Measurements from ENCODE around the gene TMEM80. TPM values are rescaled to one million over a fixed set of nuclear protein-coding genes. Genes with fewer than 3 reads are reported as not detected.

The TMEM80 gene
- total and polyA plus RNA-seq, 2 experiments from 2014 or later = 12.8 to 25.4 TPM

- Histone ChIP-seq H3K4me1 (ENCODE audit: insufficient read depth) (no peaks in the 10 kb centered on the region; the same call in 1 of the 2 replicates), H3K27ac (ENCODE audit: low read depth) (no peak overlapping the region), H3K27me3 (ENCODE audit: insufficient read depth) (no peaks in the 10 kb centered on the region), H3K36me3 (ENCODE audit: insufficient read depth) (no peaks in the 10 kb centered on the region), H2AFZ (no peak overlapping the region), H3K4me2 (no peak overlapping the region), H3K9me2 (ENCODE audit: insufficient read depth) (no peaks in the 10 kb centered on the region), H3F3A (replicated peaks; ENCODE audit: low read depth) (0 out of 2 replicates have a peak, but pooled peaks cover 15% of the 10 kb centered on the region), H4K20me1 (replicated peaks; ENCODE audit: insufficient read depth) (no peaks in the 10 kb centered on the region), H3K4me3 (no peak overlapping the region), H3K79me2 (replicated peaks; ENCODE audit: insufficient read depth) (no peaks in the 10 kb centered on the region)
- Mint-ChIP-seq H3K27me3 (ENCODE audit: insufficient read depth, low read depth, poor library complexity) (peaks cover 9% of the 10 kb centered on the region), H3K9me3 (peaks cover 7% of the 10 kb centered on the region; the same call in 2 of the 3 replicates), H3K27ac (no peak overlapping the region), H3K36me3 (ENCODE audit: low read depth) (no peaks in the 10 kb centered on the region; the same call in 2 of the 3 replicates), H3K4me1 (peaks cover 2% of the 10 kb centered on the region; the same call in 2 of the 3 replicates), H3K4me3 (no peak overlapping the region)
- ATAC-seq (no peak), DNase-seq (ENCODE audit: low spot score) (no peak)
- TF ChIP-seq CREB1 (CRISPR knock-in tag; IDR thresholded peaks at IDR 0.05; ENCODE audit: low read depth) = no peak
- no peak for TF ChIP-seq REST (IDR thresholded peaks at IDR 0.05; ENCODE audit: unreplicated experiment)
- TF ChIP-seq CTCF (conservative IDR thresholded peaks at IDR 0.05; ENCODE audit: low read depth in 2 of 2) = no peak
Measured at GRCh38 chr11:719214-720016, 23.8 kb downstream of the TMEM80 start.

DNA sequence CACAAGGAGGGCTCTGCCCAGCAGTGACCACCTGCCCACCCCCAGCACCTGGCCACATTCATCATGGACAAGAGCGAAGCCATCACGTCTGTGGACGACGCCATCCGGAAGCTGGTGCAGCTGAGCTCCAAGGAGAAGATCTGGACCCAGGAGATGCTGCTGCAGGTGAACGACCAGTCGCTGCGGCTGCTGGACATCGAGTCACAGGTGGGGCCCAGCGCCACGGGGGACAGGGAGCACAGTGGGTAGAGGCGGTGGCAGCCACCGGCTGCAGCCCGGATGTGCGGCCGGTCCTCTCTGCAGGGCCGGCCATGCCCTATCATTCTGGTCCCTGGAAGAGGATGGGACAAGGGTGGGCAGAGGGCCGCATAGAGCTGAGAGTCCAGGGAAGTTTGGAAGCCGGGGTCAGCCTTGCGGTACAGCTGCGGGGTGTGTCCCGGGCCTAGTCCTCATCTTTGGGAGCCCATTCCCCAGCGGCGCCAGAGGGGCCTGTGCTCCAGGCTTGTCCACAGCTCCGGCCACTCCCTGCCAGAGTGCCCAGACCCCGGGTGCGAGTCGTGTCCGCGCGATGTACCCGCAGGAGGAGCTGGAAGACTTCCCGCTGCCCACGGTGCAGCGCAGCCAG lies 24.5 kb downstream of the TMEM80 start:
- Mint-ChIP-seq H3K36me3 (ENCODE audit: low read depth) (no peaks in the 10 kb centered on the region; the same call in 2 of the 3 replicates), H3K27me3 (ENCODE audit: insufficient read depth, low read depth, poor library complexity) (peaks cover 9% of the 10 kb centered on the region), H3K9me3 (peaks cover 4% of the 10 kb centered on the region; the same call in 1 of the 3 replicates), H3K4me3 (peak overlapping the region; percentile 46; the same call in 2 of the 3 replicates), H3K27ac (no peak overlapping the region), H3K4me1 (peaks cover 5% of the 10 kb centered on the region; the same call in 2 of the 3 replicates)
- Histone ChIP-seq H3F3A (replicated peaks; ENCODE audit: low read depth) (0 out of 2 replicates have a peak, but pooled peaks cover 18% of the 10 kb centered on the region), H3K27ac (ENCODE audit: low read depth) (no peak overlapping the region), H3K36me3 (ENCODE audit: insufficient read depth) (no peaks in the 10 kb centered on the region), H3K4me3 (peak overlapping the region; percentile 51), H3K9me2 (ENCODE audit: insufficient read depth) (no peaks in the 10 kb centered on the region), H3K4me2 (peak overlapping the region; percentile 76), H4K20me1 (replicated peaks; ENCODE audit: insufficient read depth) (no peaks in the 10 kb centered on the region), H3K27me3 (ENCODE audit: insufficient read depth) (no peaks in the 10 kb centered on the region), H3K4me1 (ENCODE audit: insufficient read depth) (no peaks in the 10 kb centered on the region; the same call in none of the 2 replicates), H2AFZ (peak overlapping the region; percentile 87; the same call in 1 of the 2 replicates), H3K79me2 (replicated peaks; ENCODE audit: insufficient read depth) (no peaks in the 10 kb centered on the region)
- peak; percentile 4; the same call in 2 of the 3 replicates for ATAC-seq
- DNase-seq (ENCODE audit: low spot score) = no peak
- TF ChIP-seq, protein P1, sequence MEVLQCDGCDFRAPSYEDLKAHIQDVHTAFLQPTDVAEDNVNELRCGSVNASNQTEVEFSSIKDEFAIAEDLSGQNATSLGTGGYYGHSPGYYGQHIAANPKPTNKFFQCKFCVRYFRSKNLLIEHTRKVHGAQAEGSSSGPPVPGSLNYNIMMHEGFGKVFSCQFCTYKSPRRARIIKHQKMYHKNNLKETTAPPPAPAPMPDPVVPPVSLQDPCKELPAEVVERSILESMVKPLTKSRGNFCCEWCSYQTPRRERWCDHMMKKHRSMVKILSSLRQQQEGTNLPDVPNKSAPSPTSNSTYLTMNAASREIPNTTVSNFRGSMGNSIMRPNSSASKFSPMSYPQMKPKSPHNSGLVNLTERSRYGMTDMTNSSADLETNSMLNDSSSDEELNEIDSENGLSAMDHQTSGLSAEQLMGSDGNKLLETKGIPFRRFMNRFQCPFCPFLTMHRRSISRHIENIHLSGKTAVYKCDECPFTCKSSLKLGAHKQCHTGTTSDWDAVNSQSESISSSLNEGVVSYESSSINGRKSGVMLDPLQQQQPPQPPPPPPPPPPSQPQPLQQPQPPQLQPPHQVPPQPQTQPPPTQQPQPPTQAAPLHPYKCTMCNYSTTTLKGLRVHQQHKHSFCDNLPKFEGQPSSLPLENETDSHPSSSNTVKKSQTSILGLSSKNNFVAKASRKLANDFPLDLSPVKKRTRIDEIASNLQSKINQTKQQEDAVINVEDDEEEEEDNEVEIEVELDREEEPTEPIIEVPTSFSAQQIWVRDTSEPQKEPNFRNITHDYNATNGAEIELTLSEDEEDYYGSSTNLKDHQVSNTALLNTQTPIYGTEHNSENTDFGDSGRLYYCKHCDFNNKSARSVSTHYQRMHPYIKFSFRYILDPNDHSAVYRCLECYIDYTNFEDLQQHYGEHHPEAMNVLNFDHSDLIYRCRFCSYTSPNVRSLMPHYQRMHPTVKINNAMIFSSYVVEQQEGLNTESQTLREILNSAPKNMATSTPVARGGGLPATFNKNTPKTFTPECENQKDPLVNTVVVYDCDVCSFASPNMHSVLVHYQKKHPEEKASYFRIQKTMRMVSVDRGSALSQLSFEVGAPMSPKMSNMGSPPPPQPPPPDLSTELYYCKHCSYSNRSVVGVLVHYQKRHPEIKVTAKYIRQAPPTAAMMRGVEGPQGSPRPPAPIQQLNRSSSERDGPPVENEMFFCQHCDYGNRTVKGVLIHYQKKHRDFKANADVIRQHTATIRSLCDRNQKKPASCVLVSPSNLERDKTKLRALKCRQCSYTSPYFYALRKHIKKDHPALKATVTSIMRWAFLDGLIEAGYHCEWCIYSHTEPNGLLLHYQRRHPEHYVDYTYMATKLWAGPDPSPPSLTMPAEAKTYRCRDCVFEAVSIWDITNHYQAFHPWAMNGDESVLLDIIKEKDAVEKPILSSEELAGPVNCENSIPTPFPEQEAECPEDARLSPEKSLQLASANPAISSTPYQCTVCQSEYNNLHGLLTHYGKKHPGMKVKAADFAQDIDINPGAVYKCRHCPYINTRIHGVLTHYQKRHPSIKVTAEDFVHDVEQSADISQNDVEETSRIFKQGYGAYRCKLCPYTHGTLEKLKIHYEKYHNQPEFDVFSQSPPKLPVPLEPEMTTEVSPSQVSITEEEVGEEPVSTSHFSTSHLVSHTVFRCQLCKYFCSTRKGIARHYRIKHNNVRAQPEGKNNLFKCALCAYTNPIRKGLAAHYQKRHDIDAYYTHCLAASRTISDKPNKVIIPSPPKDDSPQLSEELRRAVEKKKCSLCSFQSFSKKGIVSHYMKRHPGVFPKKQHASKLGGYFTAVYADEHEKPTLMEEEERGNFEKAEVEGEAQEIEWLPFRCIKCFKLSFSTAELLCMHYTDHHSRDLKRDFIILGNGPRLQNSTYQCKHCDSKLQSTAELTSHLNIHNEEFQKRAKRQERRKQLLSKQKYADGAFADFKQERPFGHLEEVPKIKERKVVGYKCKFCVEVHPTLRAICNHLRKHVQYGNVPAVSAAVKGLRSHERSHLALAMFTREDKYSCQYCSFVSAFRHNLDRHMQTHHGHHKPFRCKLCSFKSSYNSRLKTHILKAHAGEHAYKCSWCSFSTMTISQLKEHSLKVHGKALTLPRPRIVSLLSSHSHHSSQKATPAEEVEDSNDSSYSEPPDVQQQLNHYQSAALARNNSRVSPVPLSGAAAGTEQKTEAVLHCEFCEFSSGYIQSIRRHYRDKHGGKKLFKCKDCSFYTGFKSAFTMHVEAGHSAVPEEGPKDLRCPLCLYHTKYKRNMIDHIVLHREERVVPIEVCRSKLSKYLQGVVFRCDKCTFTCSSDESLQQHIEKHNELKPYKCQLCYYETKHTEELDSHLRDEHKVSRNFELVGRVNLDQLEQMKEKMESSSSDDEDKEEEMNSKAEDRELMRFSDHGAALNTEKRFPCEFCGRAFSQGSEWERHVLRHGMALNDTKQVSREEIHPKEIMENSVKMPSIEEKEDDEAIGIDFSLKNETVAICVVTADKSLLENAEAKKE (CRISPR knock-in tag; IDR thresholded peaks at IDR 0.05) = no peak
- no peak for TF ChIP-seq JUNB (IDR thresholded peaks at IDR 0.05; ENCODE audit: unreplicated experiment)
